Stimulated activated CD8-positive, alpha-beta memory T cell treated with anti-CD3 and anti-CD28 coated beads, Interleukin-7, amount 100 ng/mL, for 24 hours (primary cell): Measurements from ENCODE around the gene SEC14L2.
"Not testable (repeated sequence)": the region's sequence is repeated elsewhere in the genome, so short reads cannot be mapped to it uniquely, and the experiment has no call there.

Source experiments
- DNase-seq: peaks from one replicate; pipeline ENCODE4 v3.0.0-alpha.2; 2020; ENCODE audit warnings: low read depth

SEC14L2 gene

DNA sequence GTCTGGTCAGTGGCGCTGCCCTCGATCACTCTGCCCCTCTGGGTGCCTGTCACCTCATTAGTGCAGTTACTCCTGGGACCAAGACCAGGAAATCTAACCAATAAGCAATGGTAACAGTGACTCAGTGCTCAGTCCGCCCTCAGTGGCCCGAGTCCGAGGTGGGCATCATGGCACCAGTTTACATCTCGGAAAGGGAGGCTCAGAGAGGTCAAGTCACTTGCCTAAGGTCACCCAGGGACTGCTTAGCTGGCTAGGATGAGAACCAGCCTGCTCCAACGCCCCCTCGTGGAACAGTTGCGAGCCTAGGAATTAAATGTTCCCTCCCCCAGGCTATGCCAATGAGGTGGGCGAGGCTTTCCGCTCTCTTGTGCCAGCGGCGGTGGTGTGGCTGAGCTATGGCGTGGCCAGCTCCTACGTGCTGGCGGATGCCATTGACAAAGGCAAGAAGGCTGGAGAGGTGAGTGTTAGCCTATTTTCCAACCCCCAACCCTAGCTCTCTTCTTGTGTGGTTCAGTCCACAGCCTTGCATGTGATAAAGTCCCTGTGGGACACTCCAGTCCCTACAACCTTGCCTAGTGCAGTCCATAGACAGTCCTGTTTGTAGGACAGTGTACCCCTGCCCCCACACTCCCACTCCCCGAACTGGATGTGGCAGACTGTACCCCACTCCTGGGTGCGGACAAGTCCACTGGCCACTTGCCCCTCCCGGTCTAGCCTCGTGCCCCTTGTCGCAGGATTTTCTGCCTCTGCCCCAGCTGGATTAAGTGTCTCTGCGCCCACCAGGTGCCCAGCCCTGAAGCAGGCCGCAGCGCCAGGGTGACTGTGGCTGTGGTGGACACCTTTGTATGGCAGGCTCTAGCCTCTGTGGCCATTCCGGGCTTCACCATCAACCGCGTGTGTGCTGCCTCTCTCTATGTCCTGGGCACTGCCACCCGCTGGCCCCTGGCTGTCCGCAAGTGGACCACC is 29.9 kb downstream of the SEC14L2 start:
- peak; percentile 78 for DNase-seq

DNA sequence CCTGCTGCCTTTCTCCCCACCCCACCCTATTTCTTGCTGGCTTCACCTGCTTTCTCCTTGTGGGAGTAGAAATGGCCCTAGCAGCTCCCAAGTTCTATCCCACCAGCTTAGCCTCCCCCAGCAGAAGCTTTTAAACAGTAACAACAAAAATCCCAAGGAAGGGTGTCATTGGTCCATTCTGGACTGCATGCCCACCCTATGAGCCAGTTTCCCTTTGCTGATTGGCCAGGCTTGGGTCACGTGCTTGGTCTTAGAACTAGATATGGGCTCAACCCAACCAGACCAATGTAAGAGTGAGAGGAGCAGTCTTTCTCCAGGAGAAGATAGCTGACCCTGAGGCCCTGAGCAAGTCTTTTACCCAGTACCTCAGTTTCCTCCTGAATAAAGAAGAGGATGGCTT is 31.1 kb downstream of the SEC14L2 start:
- no peak for DNase-seq

DNA sequence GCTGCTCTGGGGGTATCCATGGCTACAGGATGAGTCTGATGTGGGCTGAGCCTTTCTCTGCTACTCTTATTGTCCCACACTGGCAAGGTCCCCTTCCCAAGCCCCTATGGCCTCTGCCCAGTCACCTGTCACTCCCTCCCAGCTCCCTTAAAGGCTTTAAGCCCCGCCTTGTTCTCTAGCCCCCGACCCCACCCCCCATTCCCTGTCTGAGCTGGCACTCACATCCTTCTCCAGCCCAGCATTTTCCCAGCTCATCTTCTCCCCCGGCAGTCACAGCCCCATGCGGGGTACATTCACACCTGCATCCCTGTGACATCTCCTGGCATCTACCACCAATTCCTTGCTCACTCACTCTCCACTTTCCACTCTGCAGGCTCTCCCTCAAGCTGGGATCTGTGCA is 33.1 kb downstream of the SEC14L2 start:
- no peak for DNase-seq

DNA sequence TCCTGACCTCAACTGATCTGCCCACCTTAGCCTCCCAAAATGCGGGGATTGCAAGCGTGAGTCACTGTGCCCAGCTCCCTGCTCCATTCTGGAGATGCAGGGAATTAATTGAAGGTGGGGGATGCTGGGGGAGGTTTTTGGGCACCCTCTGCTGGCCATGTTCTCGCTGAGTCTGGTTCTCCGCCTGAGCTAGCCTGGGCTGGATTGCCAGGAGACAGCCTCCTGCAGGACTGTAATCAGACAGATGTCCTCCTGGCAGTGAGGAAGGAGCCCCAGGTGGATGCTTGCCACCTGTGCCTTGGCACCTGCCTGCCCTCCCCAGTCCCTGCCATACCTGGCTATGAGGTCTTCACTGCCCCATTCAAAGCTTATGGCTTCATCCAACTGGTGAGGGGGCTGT is 34.1 kb downstream of the SEC14L2 start:
- DNase-seq: no peak

DNA sequence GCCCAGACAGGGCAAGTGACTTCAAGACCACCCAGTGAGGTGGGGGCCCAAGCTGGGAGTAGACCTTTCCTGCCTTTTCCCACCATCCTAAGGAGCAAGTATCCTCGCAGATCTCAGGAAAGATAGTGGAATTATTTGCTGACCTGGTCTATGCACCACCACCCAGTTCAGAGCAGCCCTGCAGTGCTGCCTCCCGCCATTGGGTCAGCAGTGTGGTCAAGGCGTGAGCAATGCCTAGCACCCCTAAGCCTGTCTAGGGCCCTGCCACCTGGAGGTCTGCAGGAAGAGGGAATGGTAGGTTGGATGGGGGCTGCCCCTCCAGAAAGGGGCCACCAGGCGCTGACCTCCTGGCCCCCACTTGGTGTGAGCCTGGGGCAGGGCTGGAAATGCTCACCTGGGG is 35.3 kb downstream of the SEC14L2 start:
- DNase-seq: no peak

- no peak for DNase-seq
Measured at GRCh38 chr22:30432520-30432919, 35.7 kb downstream of the SEC14L2 start.

GRCh38 chr22:30433227-30433626 is 36.4 kb downstream of the SEC14L2 start:
- DNase-seq: no peak

GRCh38 chr22:30433773-30434172 is 37.0 kb downstream of the SEC14L2 start:
- no peak for DNase-seq

DNA sequence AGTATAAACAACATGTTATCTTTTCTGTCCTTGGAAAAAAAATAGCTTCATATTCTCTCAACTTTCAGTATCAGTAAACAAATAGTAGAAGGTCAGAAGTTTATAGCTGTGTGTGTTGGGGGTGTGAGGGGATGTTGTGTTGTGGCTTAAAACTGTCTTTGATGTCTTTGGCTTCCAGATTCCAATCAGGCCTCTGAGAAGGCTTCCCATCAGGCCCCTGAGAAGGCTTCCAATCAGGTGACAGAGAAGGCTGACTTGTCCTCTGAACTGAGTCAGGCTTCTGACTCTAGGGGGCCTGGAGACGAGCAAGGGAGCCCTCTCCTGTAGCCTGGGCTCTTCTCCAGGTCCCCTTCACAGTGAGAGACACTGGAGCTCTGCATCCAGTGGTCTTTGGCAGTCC is 38.0 kb downstream of the SEC14L2 start:
- no peak for DNase-seq

DNA sequence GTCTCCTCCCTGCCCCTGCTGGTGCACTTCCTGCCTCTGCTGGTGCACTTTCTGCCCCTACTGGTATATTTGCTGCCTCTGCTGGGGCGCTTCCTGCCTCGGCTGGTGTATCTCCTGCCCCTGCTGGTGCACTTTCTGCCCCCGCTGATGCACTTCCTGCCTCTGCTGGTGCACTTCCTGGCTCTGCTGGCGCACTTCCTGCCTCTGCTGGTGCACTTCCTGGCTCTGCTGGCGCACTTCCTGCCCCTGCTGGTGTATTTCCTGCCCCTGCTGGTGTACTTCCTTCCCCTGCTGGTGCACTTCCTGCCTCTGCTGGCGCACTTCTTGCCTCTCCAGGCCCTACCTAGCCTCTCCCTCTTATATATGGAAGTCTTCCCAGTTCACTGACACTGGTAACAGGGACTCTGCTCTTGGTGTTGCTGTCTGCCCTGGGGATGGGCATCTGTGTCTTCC is 38.9 kb downstream of the SEC14L2 start:
- peak; percentile 50 for DNase-seq

GRCh38 chr22:30436196-30436595 is 39.4 kb downstream of the SEC14L2 start:
- no peak for DNase-seq

- DNase-seq: no peak
Measured at GRCh38 chr22:30438559-30438958, 41.7 kb downstream of the SEC14L2 start.

- no peak for DNase-seq
Measured at GRCh38 chr22:30439226-30439625, 42.4 kb downstream of the SEC14L2 start.

DNA sequence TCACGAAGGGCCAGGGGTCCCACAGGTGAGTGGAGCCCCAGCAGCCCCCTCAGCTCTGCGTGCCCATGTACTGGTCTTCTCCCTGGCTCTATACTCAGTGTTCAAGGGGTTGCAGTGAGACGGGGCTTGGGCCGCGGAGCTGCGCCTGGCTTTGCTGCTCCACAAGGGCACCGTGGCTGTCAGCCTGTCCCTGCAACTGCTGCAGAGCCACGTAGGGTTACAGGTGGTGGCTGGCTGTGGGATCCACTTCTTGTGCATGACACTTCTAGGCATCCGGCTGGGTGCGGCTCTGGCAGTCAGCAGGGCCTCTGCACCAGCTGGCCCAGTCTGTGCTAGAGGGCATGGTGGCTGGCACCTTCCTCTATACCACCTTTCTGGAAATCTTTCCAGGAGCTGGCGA is 43.0 kb downstream of the SEC14L2 start:
- no peak for DNase-seq

DNA sequence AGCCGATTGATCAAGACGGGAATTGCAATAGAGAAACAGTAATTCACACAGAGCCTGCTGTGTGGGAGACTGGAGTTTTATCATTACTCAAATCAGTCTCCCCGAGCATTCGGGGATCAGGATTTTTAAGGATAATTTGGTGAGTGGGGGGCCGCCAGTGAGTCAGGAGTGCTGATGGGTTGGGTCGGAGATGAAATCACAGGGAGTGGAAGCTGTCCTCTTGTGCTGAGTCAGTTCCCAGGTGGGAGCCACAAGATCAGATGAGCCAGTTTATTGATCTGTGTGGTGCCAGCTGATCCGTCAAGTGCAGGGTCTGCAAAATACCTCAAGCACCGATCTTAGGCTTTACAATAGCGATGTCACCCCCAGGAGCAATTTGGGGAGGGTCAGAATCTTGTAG is 44.3 kb downstream of the SEC14L2 start:
- DNase-seq: no peak

DNA sequence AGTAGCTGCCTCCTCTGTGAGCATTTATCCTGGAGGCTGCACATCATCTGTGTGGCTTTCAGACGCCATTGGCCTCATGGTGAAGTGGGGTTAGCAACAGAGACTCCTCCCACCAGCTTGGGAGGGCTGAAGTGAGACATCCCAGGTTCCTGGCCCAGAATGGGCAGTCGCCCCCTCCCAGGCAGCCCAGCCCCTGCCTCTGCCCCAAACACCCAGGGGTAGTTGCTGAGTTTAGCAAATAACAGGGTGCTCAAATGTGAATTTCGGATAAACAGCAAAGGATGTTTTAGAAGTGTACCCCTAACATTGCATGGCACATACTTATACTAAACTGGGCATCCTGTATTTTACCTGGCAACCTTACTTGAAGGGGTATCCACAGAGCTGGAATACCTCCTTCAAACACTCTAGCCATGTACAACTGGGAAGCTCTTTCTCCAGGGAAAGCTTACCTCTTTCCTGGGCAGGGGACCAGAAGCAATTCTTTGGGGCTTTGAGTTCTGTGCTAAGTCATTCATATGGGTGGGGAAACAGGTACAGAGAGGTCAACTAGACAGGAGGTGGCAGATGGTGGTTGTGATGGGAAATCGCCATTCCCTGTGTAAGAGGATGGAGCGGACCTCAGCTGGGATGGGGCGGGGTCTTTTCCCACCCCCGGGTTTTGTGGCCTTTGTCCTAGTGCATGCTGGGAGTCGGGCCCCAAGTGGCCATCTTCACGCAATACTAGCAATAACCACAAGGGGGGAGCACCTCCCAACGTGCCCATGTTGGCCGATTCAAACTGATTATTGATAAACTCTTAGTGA is 48.0 kb downstream of the SEC14L2 start:
- no peak for DNase-seq

GRCh38 chr22:30445438-30446145 is 48.8 kb downstream of the SEC14L2 start:
- no peak for DNase-seq

DNA sequence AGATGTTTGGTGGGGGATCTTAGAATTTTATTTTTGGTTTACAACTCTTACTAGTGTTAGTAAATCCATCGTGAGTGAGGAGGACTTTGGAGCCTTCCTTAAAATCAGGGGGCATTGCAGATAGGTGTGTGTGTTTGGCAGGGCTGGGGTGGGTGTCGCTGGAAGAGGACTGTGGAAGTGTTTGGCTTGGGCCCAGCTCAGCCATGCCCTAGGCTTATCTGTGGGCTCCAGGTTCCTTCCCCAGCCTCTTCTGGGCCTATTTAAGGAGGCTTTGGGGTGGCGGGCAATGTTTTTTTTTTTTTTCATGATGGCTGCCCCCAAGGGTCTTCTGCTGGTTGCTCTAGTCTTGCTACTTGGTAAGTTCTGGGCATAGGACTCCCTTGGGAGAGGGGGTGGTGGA is 50.8 kb downstream of the SEC14L2 start:
- no peak for DNase-seq

DNA sequence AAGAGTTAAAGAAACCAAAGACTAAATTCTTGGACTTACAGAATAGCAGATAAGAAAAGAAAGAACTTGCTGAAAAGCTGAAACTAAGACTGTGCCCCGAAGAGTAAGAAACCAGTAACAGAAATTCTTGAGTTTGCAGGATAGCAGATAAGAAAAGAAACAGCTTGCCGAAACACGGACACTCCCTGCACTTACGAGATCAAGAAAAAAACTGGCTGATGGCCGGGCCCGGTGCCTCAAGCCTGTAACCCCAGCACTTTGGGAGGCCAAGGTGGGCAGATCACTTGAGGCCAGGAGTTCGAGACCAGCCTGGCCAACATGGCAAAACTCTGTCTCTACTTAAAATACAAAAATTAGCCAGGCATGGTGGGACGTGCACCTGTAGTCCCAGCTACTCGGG is 54.7 kb downstream of the SEC14L2 start:
- not testable (repeated sequence) for DNase-seq

- no peak for DNase-seq
Measured at GRCh38 chr22:30452861-30453260, 56.0 kb downstream of the SEC14L2 start.

GRCh38 chr22:30453731-30454510 is 57.1 kb downstream of the SEC14L2 start:
- DNase-seq: no peak
